Ovary (tissue), 3 donors: ENCODE data around the gene SEL1L3.

Experiments
- CTCF ChIP-seq, 3 donors: fragments of 450-650 bp in 2 of 3; fragments of 200-600 bp in 1 of 3; IDR thresholded peaks; one replicate each; pipeline versions ENCODE4 v1.5.1 to v1.8.0; 2016 to 2022; ENCODE audit warnings: antibody characterized with exemption in 3 of 3, mild to moderate bottlenecking in 1 of 3
- EP300 ChIP-seq: sonication (generic); formaldehyde crosslinking; IDR thresholded peaks from one replicate; pipeline ENCODE4 v1.6.1; 2017; ENCODE audit warnings: antibody characterized with exemption
- POLR2A ChIP-seq: fragments of 450-650 bp; IDR thresholded peaks from one replicate; pipeline ENCODE4 v1.6.1; 2017; ENCODE audit warnings: antibody characterized with exemption, mild to moderate bottlenecking, moderate library complexity
- donor health status: DM: no; HTN: no; CAD: no.

- no peak for TF ChIP-seq CTCF (IDR thresholded peaks at IDR 0.05)
- no peak for TF ChIP-seq POLR2A
- TF ChIP-seq EP300 = no peak
Observed at GRCh38 chr4:25908491-25908901, 45.7 kb upstream of the SEL1L3 start.
